B cell (primary cell): ENCODE results near the gene ARHGEF17.

Experiments
- EZH2 ChIP-seq: IDR thresholded peaks from 2 replicates; pipeline ENCODE4 v1.6.1; 2012; ENCODE audit warnings: borderline replicate concordance, low read depth, mild to moderate bottlenecking, moderate library complexity, low read length; ENCODE audit not compliant: insufficient read depth, poor library complexity, severe bottlenecking
- TF ChIP-seq, protein P1 (sequence below): fragments of 200-600 bp; IDR thresholded peaks from one replicate; pipeline ENCODE4 v1.8.0; 2022; ENCODE audit warnings: antibody characterized with exemption, mild to moderate bottlenecking

DNA sequence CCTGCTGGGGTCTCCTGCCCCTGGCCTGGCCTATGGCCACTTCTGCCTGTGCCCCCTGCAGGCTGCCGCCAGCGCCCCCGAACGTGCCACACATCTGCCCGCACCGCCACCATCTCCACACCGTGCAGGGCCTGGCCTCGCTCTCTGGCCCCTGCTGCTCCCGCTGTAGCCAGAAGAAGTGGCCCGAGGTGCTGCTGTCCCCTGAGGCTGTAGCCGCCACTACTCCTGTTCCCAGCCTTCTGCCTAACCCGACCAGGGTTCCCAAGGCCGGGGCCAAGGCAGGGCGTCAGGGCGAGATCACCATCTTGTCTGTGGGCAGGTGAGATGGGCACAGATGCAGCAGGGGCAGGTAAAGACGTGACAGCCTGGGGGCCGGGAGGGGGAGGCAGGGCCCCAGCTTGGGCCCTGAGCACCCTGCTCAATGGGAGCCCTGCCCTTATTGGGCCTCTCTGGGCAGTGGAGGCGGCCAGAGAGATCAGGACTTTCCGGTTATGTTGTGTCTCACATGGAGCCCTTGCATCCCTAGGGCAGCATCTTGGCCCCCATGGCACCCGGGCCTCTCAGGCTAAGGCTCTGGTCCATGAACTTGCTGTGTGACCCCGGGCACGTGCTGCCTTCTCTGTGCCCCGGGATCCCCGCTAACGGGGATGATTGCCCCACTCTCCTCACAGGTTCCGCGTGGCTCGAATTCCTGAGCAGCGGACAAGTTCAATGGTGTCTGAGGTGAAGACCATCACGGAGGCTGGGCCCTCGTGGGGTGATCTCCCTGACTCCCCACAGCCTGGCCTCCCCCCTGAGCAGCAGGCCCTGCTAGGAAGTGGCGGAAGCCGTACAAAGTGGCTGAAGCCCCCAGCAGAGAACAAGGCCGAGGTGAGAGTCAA is 86.6 kb downstream of the ARHGEF17 start:
- TF ChIP-seq, protein P1, sequence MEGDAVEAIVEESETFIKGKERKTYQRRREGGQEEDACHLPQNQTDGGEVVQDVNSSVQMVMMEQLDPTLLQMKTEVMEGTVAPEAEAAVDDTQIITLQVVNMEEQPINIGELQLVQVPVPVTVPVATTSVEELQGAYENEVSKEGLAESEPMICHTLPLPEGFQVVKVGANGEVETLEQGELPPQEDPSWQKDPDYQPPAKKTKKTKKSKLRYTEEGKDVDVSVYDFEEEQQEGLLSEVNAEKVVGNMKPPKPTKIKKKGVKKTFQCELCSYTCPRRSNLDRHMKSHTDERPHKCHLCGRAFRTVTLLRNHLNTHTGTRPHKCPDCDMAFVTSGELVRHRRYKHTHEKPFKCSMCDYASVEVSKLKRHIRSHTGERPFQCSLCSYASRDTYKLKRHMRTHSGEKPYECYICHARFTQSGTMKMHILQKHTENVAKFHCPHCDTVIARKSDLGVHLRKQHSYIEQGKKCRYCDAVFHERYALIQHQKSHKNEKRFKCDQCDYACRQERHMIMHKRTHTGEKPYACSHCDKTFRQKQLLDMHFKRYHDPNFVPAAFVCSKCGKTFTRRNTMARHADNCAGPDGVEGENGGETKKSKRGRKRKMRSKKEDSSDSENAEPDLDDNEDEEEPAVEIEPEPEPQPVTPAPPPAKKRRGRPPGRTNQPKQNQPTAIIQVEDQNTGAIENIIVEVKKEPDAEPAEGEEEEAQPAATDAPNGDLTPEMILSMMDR = no peak
- no peak for TF ChIP-seq EZH2
